GM18873 (cell line): Measurements from ENCODE around the gene DGLUCY.
A peak's percentile ranks its signal among the peaks of the same experiment; 100 is the strongest.
"Not testable (repeated sequence)": the region's sequence is repeated elsewhere in the genome, so short reads cannot be mapped to it uniquely, and the experiment has no call there.

Experiments used
- ATAC-seq: cut with Tn5 transposase; IDR thresholded peaks from one replicate; pipeline ENCODE4 v1.9.1; 2021; ENCODE audit warnings: mild to moderate bottlenecking, moderate library complexity, moderate number of reproducible peaks; ENCODE audit not compliant: unreplicated experiment, low FRiP score

DGLUCY gene

GRCh38 chr14:91135039-91135438 lies 21.2 kb downstream of the DGLUCY start:
- ATAC-seq, result no peak

- no peak for ATAC-seq
Observed at GRCh38 chr14:91138511-91139359, 24.9 kb downstream of the DGLUCY start.

- no peak for ATAC-seq
Observed at GRCh38 chr14:91139776-91140175, 25.9 kb downstream of the DGLUCY start.

GRCh38 chr14:91140672-91141071 lies 26.8 kb downstream of the DGLUCY start:
- ATAC-seq, result no peak

GRCh38 chr14:91142214-91142668 lies 28.4 kb downstream of the DGLUCY start:
- peak; percentile 89 for ATAC-seq

- no peak for ATAC-seq
Observed at GRCh38 chr14:91143862-91144261, 30.0 kb downstream of the DGLUCY start.

- ATAC-seq, result no peak
Observed at GRCh38 chr14:91144425-91145145, 30.7 kb downstream of the DGLUCY start.

GRCh38 chr14:91145391-91146160 lies 31.7 kb downstream of the DGLUCY start:
- ATAC-seq, result no peak

- ATAC-seq, result no peak
Observed at GRCh38 chr14:91146661-91147060, 32.8 kb downstream of the DGLUCY start.

- ATAC-seq, result no peak
Observed at GRCh38 chr14:91149462-91149861, 35.6 kb downstream of the DGLUCY start.

- ATAC-seq, result no peak
Observed at GRCh38 chr14:91152499-91152898, 38.6 kb downstream of the DGLUCY start.

- no peak for ATAC-seq
Observed at GRCh38 chr14:91153360-91153759, 39.5 kb downstream of the DGLUCY start.

- no peak for ATAC-seq
Observed at GRCh38 chr14:91154851-91155625, 41.2 kb downstream of the DGLUCY start.

GRCh38 chr14:91155626-91156089 lies 41.8 kb downstream of the DGLUCY start:
- no peak for ATAC-seq

GRCh38 chr14:91156142-91156666 lies 42.3 kb downstream of the DGLUCY start:
- not testable (repeated sequence) for ATAC-seq

GRCh38 chr14:91156877-91157276 lies 43.0 kb downstream of the DGLUCY start:
- not testable (repeated sequence) for ATAC-seq

- no peak for ATAC-seq
Observed at GRCh38 chr14:91158091-91158790, 44.4 kb downstream of the DGLUCY start.

- ATAC-seq, result no peak
Observed at GRCh38 chr14:91159182-91159581, 45.3 kb downstream of the DGLUCY start.

- no peak for ATAC-seq
Observed at GRCh38 chr14:91159906-91160305, 46.0 kb downstream of the DGLUCY start.
